Stimulated activated naive CD8-positive, alpha-beta T cell treated with anti-CD3 and anti-CD28 coated beads, Interleukin-15, amount 100 ng/mL, for 72 hours (primary cell): ENCODE measurements around the gene KCNA4.
A peak's percentile ranks its signal among the peaks of the same experiment; 100 is the strongest.
"Not testable (repeated sequence)": the region's sequence is repeated elsewhere in the genome, so short reads cannot be mapped to it uniquely, and the experiment has no call there.

Experiments used
- ATAC-seq: fragments of 150-1000 bp; cut with Tn5 transposase; 2 replicates; pipeline ENCODE4 v1.10.0; 2021; ENCODE audit warnings: mild to moderate bottlenecking, moderate library complexity
- DNase-seq, 2 donors: peaks; one replicate each; pipeline ENCODE4 v3.0.0; 2021 to 2022
- H3K27ac Mint-ChIP-seq, 2 donors: one replicate each; pipeline ENCODE4 v1.8.0; 2022; ENCODE audit warnings: mild to moderate bottlenecking in 2 of 2, mixed read lengths in 2 of 2, moderate library complexity in 2 of 2
- H3K27me3 Mint-ChIP-seq: one replicate; pipeline ENCODE4 v1.8.0; 2022; ENCODE audit warnings: mixed read lengths
- H3K4me1 Mint-ChIP-seq: one replicate; pipeline ENCODE4 v1.8.0; 2022; ENCODE audit warnings: mild to moderate bottlenecking, mixed read lengths
- H3K4me3 Mint-ChIP-seq, 2 donors: one replicate each; pipeline ENCODE4 v1.8.0; 2022; ENCODE audit warnings: mild to moderate bottlenecking in 2 of 2, mixed read lengths in 2 of 2, moderate library complexity in 1 of 2
- H3K9me3 Mint-ChIP-seq, 2 donors: one replicate each; pipeline ENCODE4 v1.8.0; 2022; ENCODE audit warnings: mixed read lengths in 2 of 2

Gene KCNA4

DNA sequence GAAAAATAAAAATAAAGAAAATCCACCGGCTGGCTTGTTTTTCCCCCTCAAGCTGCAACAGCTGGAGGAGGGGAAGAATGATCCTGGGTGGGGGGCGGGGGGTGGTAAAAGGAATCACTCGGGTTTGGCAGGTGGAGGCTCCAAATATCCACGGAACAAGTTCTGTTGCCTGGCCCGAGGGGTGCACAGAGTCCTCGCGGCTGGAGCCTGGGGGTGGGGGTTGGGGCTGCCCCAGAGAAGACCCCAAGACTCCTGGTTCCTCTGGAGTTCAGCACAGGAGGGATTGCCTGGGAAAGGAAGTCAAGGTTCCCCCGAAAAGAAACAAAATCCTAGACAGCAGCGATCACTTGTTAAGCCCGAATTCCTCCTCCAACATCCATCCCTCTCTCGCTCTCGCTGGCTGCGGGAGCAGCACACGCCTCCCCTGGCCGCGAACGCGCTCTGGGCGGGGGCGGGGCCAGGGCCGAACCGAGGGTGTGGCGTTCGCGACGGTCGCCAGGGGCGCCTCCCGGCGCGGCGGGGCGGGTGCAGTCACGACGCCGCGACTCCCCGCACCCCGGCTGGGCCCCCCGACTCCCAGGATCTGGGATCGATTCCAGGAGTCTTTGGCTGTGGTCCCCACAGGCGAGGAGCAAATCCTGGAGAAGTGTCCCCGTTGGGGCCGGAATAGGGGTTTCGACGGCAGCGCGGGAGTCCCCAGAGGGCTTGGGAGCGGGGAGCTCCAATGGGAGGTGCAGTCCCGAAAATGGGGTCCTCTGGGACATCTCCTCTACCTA lies at the start of gene KCNA4:
TSS of gene KCNA4 (minus strand) at position 443 of the 776 bp plus-strand sequence. CDS start 4,352 bp downstream, outside the sequence.
- H3K27ac Mint-ChIP-seq: no peak within 1 kb of the TSS
- DNase-seq (no peak), ATAC-seq (peak; percentile 40)
- H3K27me3 Mint-ChIP-seq: peaks cover 37% of the 10 kb centered on the region
- peaks cover 6 to 15% of the 10 kb centered on the region in 2 donors for H3K9me3 Mint-ChIP-seq
- H3K4me3 Mint-ChIP-seq: peak within 1 kb of the TSS in 1 of 2 donors; percentile 19
- no peaks in the 10 kb centered on the region for H3K4me1 Mint-ChIP-seq

DNA sequence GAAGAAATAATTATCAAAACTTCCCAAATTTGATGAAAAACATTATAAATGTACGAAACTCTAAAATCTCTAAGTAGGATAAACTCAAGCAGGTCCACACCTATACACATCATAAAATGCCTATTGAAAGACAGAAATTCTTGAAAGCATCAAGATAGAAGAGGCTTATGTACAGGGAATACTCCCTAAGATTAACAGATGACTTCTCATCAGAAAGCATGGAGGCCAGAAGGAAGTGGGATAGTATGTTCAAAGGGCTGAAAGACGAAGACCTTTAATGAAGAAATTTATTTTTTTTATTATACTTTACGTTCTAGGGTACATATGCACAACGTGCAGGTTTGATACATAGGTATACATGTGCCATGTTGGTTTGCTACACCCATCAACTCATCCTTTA lies 45.3 kb upstream of the KCNA4 start:
- DNase-seq (no peak), ATAC-seq (no peak)
- Mint-ChIP-seq H3K4me1 (no peaks in the 10 kb centered on the region), H3K27ac (no peak overlapping the region), H3K9me3 (peaks cover 36 to 50% of the 10 kb centered on the region in 2 donors), H3K4me3 (no peak overlapping the region), H3K27me3 (no peaks in the 10 kb centered on the region)

- H3K27me3 Mint-ChIP-seq: no peaks in the 10 kb centered on the region
- H3K9me3 Mint-ChIP-seq: peaks cover 26 to 27% of the 10 kb centered on the region in 2 donors
- DNase-seq (no peak), ATAC-seq (no peak)
- no peak overlapping the region for H3K27ac Mint-ChIP-seq
- H3K4me3 Mint-ChIP-seq: no peak overlapping the region
- no peaks in the 10 kb centered on the region for H3K4me1 Mint-ChIP-seq
Observed at GRCh38 chr11:30059172-30059815, 42.5 kb upstream of the KCNA4 start.

DNA sequence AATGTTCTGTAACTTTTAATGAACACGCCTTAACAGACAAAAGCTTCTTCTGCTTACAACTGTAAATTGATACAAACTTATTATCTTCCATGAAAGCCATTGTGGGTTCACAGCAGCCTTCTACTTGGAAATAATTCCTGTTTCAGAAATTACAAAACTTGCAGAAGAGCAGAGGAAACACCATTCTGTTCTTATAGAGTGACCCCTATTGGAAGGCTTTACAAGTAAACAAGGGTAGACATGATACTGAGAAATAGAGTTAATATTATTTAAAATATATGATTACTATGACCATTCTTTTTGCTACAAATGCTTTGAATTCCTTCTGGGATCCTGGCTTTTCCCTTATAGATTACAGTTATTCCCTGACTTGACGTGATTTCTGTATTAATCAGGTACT lies 32.4 kb upstream of the KCNA4 start:
- H3K27ac Mint-ChIP-seq: no peak overlapping the region
- no peaks in the 10 kb centered on the region for H3K4me1 Mint-ChIP-seq
- H3K9me3 Mint-ChIP-seq: peaks cover 0 to 7% of the 10 kb centered on the region in 2 donors
- no peaks in the 10 kb centered on the region for H3K27me3 Mint-ChIP-seq
- ATAC-seq: no peak
- H3K4me3 Mint-ChIP-seq: no peak overlapping the region
- DNase-seq: no peak

DNA sequence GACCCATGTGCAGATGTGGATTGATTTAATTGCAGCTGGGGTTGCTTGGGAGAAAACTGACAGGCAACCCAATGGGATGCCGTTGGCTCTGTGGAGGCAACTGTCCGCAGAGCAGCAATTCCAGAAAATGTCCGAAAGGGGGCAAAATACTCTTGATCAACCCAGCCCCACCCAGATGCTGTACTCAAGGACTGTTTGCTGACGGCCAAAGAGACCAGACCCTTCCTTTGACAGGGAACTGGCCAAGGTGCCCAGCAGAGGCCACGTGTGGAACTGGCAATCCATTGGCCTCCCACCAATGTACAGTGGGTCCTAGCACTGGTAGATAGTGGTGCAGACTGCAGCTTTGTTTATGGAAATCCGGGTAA lies 29.7 kb upstream of the KCNA4 start:
- H3K27me3 Mint-ChIP-seq: no peaks in the 10 kb centered on the region
- H3K4me1 Mint-ChIP-seq: no peaks in the 10 kb centered on the region
- no peak overlapping the region for H3K4me3 Mint-ChIP-seq
- no peak for DNase-seq
- ATAC-seq: no peak
- no peak overlapping the region for H3K27ac Mint-ChIP-seq
- H3K9me3 Mint-ChIP-seq: peaks cover 5 to 7% of the 10 kb centered on the region in 2 donors

DNA sequence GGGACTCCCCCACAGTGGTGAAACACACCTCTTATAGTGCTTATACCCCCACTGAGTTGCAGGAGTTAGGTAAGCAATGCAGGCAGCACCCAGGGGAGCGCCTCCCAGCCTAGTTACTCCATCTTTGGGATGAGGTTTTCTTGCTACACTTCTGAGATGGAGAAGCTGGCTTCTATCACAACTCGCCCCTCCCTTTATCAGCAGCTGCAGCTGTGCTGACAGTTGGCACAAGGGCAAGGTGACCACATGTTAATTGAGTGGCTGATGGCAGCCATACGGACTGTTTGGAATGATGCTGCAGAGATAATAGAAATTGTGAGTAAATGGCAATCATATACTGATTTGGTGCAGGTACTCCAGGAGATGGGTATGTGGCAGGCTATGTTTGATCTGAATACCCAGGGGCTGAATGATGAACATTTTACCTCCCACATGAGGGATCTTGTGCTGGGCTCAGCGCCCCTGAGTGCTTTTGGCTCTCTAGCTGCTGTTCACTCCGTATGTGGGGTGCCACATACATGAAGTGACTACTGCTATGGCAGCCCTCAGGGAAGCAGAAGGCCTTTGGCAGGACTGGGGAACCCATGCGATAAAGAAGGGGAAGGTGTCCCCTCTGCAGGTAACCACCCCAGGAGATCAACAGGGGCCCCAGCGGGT lies 29.2 kb upstream of the KCNA4 start:
- Mint-ChIP-seq H3K27ac (no peak overlapping the region), H3K4me3 (no peak overlapping the region), H3K27me3 (no peaks in the 10 kb centered on the region), H3K4me1 (no peaks in the 10 kb centered on the region), H3K9me3 (peaks cover 5 to 7% of the 10 kb centered on the region in 2 donors)
- no peak for DNase-seq
- no peak for ATAC-seq

GRCh38 chr11:30045144-30045543 lies 28.3 kb upstream of the KCNA4 start:
- H3K4me1 Mint-ChIP-seq: no peaks in the 10 kb centered on the region
- ATAC-seq: no peak
- no peak for DNase-seq
- H3K27me3 Mint-ChIP-seq: no peaks in the 10 kb centered on the region
- no peak overlapping the region for H3K4me3 Mint-ChIP-seq
- H3K27ac Mint-ChIP-seq: no peak overlapping the region
- peaks cover 5 to 10% of the 10 kb centered on the region in 2 donors for H3K9me3 Mint-ChIP-seq

- peaks cover 8 to 11% of the 10 kb centered on the region in 2 donors for H3K9me3 Mint-ChIP-seq
- no peak overlapping the region for H3K27ac Mint-ChIP-seq
- DNase-seq (no peak), ATAC-seq (no peak)
- H3K4me1 Mint-ChIP-seq: no peaks in the 10 kb centered on the region
- H3K27me3 Mint-ChIP-seq: no peaks in the 10 kb centered on the region
- no peak overlapping the region for H3K4me3 Mint-ChIP-seq
Observed at GRCh38 chr11:30041171-30041570, 24.3 kb upstream of the KCNA4 start.

DNA sequence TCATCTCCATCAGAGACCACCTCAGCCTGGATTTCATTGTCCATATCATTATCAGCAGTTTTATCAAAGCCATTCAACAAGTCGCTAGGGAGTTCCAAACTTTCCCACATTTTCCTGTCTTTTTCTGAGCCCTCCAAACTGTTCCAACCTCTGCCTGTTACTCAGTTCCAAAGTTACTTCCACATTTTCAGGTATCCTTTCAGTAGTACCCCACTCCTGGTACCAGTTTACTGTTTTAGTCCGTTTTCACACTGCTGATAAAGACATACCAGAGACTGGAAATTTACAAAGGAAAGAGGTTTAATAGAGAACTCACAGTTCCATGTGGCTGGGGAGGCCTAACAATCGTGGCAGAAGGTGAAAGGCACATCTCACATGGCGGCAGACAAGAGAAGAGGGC lies 17.9 kb upstream of the KCNA4 start:
- H3K4me3 Mint-ChIP-seq, H3K27ac Mint-ChIP-seq, H3K27me3 Mint-ChIP-seq, H3K4me1 Mint-ChIP-seq, DNase-seq, ATAC-seq: not testable (repeated sequence)
- H3K9me3 Mint-ChIP-seq: peaks cover 8 to 18% of the 10 kb centered on the region in 2 donors

DNA sequence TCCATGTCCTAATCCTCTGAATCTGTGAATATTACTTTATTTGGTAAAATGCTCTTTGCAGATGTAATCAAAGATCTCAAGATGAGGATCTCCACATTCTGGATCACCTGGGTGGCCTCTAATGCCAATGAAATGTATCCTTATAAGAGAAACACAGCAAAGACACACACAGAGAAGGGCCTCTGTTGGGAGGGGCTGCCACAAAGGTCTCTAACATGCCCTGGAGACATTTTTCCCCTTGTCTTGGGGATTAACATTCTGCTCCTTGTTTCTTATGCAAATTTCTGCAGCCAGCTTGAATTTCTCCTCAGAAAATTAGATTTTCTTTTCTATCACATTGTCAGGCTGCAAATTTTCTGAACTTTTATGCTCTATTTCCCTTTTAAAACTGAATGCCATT lies 17.3 kb upstream of the KCNA4 start:
- H3K4me3 Mint-ChIP-seq, H3K27ac Mint-ChIP-seq: not testable (repeated sequence)

DNA sequence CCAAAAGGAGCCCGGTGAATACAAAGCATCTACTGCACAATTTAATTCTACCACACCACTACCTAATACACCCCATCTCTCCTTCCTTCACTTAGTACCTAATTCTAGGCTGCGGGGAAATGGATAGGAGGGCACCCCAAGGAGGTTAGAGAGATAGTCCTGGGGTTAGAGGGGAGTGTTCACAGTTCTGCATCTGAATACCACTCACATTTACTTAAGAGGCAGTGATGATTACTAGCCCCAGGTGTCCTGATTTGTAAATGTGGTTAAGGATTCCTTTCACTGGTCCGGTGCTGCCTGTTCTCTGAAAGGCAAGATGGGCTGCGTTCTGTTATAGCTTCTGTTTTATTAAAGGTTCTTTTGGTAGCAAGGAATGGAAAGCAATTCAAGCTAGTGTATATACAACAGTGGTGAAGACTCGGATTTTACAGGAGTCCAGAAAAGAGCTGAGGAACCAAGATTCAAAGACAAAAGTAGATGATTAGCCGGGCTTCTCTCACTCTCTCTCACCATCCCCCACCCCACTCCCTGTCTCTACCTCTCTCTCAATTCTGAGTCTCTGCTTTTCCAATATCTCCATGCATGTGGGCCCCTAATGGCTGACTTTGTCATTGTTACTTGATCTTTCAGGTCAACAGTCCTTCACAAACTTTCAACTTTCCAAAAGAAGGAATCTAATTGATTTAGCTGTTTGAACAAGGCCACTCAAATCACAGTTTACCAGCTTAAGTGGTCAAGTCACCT lies 8.7 kb upstream of the KCNA4 start:
- Mint-ChIP-seq H3K4me3 (no peak overlapping the region), H3K27me3 (peaks cover 13% of the 10 kb centered on the region), H3K27ac (no peak overlapping the region), H3K4me1 (no peaks in the 10 kb centered on the region), H3K9me3 (peaks cover 9 to 14% of the 10 kb centered on the region in 2 donors)
- ATAC-seq: no peak
- no peak for DNase-seq

More for the DNA sequence above, 17.3 kb upstream of the KCNA4 start:
- not testable (repeated sequence) for DNase-seq, H3K4me1 Mint-ChIP-seq, ATAC-seq, H3K27me3 Mint-ChIP-seq
- H3K9me3 Mint-ChIP-seq: peaks cover 8 to 18% of the 10 kb centered on the region in 2 donors

GRCh38 chr11:30023074-30023473 lies 6.2 kb upstream of the KCNA4 start:
- no peak overlapping the region for H3K4me3 Mint-ChIP-seq
- peaks cover 9 to 14% of the 10 kb centered on the region in 2 donors for H3K9me3 Mint-ChIP-seq
- no peak for ATAC-seq
- H3K27me3 Mint-ChIP-seq: peaks cover 31% of the 10 kb centered on the region
- no peaks in the 10 kb centered on the region for H3K4me1 Mint-ChIP-seq
- DNase-seq: no peak
- no peak overlapping the region for H3K27ac Mint-ChIP-seq

DNA sequence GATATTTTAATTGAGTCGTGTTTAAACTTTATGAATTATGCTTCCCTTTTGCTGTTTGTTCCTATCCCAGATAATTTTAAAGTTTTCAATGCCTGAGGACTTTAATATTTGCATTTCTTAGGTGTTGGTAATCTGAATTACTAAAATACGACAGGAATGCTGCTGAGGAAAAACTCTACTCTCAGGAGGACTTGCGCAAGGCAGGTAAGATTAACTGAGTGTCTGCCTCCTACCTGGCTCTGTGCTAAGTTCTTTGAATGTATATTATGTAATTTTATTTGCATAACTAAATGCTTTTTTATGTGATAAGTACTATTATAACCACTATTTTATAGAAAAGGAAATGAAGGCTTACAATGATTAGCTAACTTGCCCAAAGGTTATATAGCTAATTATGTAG lies 2.7 kb upstream of the KCNA4 start:
- Mint-ChIP-seq H3K27ac (no peak overlapping the region), H3K4me3 (no peak overlapping the region), H3K27me3 (peaks cover 42% of the 10 kb centered on the region), H3K4me1 (no peaks in the 10 kb centered on the region), H3K9me3 (peaks cover 9 to 14% of the 10 kb centered on the region in 2 donors)
- no peak for ATAC-seq
- DNase-seq: no peak

DNA sequence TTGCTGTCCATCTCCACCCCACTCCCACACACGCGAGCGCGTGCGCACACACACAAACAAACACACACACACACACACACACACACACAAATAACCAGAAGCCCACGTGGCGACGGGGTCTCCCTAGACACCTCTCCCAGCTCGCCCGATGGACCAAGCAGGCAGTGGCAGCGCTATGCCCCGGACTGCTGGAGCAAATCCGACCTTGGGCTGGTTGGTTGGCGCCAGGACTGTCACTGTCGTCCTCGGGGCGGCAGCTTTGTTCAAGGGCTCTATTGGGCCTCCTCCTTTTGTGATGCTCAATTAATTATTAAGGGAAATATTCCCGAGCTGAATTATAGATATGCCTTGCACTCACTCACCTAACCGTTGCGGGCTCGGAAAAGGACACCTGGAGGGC lies 1.7 kb upstream of the KCNA4 start:
- no peak for DNase-seq
- Mint-ChIP-seq H3K9me3 (peaks cover 9 to 14% of the 10 kb centered on the region in 2 donors), H3K4me3 (no peak overlapping the region), H3K4me1 (no peaks in the 10 kb centered on the region), H3K27me3 (peaks cover 42% of the 10 kb centered on the region), H3K27ac (no peak overlapping the region)
- ATAC-seq: no peak

DNA sequence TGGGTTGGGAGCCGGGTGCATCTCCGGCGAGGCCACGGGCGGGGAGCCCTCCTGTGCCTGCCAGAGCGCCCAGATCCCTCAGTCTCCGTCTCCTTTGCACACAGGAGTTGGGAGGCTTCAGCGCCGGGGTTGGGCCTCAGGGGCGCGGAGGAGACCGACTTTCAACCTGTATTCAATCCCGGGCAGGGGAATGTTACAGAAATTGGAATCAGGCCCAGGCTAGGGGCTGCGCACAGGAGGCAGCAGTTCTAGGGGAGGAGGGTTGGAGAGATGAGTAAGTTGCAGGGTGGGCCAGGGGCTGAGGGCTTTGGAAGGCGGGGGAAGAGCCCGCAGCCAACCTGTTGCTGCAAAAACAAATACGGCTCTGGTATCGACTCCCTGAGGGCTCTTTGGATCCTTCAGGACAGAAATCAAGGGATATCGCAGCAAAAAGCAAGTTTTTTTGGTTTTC lies 640 bp upstream of the KCNA4 start:
- ATAC-seq (no peak), DNase-seq (no peak)
- Mint-ChIP-seq H3K4me3 (peak overlapping the region in 1 of 2 donors; percentile 19), H3K27ac (no peak overlapping the region), H3K27me3 (peaks cover 33% of the 10 kb centered on the region), H3K9me3 (peaks cover 8 to 9% of the 10 kb centered on the region in 2 donors), H3K4me1 (no peaks in the 10 kb centered on the region)
